HepG2 (cell line): ENCODE results near the gene EFNA3. TPM values are rescaled to one million over a fixed set of nuclear protein-coding genes. Genes with fewer than 3 reads are reported as not detected.

Source experiments
- ATAC-seq: fragments of 200-7000 bp; cut with Tn5 transposase; 3 replicates; pipeline ENCODE4 v1.9.1; 2020; ENCODE audit warnings: mild to moderate bottlenecking, moderate library complexity
- BruUV-seq: library from RNA; stranded (reverse); fragments of 400-500 nt; replicated peaks from 2 replicates; lab custom pipeline; 2021; lab: Mats Ljungman, UMichigan
- CTCF ChIA-PET: fragments of 300-600 bp; formaldehyde crosslinking; extraction: SDS; loops from one replicate; lab custom pipeline; 2021; ENCODE audit warnings: low total read pairs, inconsistent platforms, low intra/inter-chr PET ratio; lab: Yijun Ruan, JAX
- POLR2A ChIA-PET: fragments of 350-600 bp; sonication (Branson Sonifier 250); formaldehyde crosslinking; loops from one replicate; lab custom pipeline; 2020; ENCODE audit warnings: antibody characterized with exemption, inconsistent platforms; lab: Yijun Ruan, JAX
- DNase-seq: peaks from one replicate; pipeline ENCODE4 v3.0.0-alpha.2; 2015; ENCODE audit warnings: low spot score
- FAIRE-seq: peaks from 3 replicates; lab custom pipeline; 2011; peaks lifted over from hg19 to GRCh38; lab: Jason Lieb, UNC
- H2AFZ ChIP-seq: one replicate; pipeline ENCODE4 v1.6.1; 2011; ENCODE audit warnings: low read length, inconsistent platforms
- H3K27ac ChIP-seq: fragments of 300-600 bp; 3 replicates; pipeline ENCODE4 v1.8.0; 2011; ENCODE audit warnings: mixed run types, mild to moderate bottlenecking, mixed read lengths, low read length, inconsistent platforms; ENCODE audit not compliant: insufficient read depth; ENCODE audit errors: extremely low read length
- H3K27me3 ChIP-seq, 2 experiments: fragments of 200-600 bp in 1 of 2; 2 replicates in 1 of 2; 3 replicates in 1 of 2; pipeline versions ENCODE4 v1.6.0 to v1.8.0; 2011; ENCODE audit warnings: low read length in 2 of 2, mild to moderate bottlenecking in 2 of 2, moderate library complexity in 2 of 2, inconsistent platforms in 1 of 2; ENCODE audit not compliant: insufficient read depth in 2 of 2, control insufficient read depth in 1 of 2
- H3K36me3 ChIP-seq, 2 experiments: fragments of 200-600 bp in 1 of 2; replicated peaks in 1 of 2; 2 replicates in 1 of 2; 3 replicates in 1 of 2; pipeline versions ENCODE4 v1.5.1 to v1.8.0; 2011; ENCODE audit warnings: low read length in 2 of 2, inconsistent platforms in 1 of 2; ENCODE audit not compliant: insufficient read depth in 2 of 2, control insufficient read depth in 1 of 2
- H3K4me1 ChIP-seq: 2 replicates; pipeline ENCODE4 v1.5.1; 2012; ENCODE audit warnings: low read length, inconsistent platforms; ENCODE audit not compliant: insufficient read depth
- H3K4me2 ChIP-seq: 2 replicates; pipeline ENCODE4 v1.6.0; 2011; ENCODE audit warnings: low read depth, low read length, inconsistent platforms
- H3K4me3 ChIP-seq, 3 experiments: fragments of 200-600 bp in 1 of 3; sonication (generic), shearing (Covaris generic) in 1 of 3; replicated peaks in 1 of 3; 2 replicates each; pipeline ENCODE4 v1.5.1; 2011 to 2016; ENCODE audit warnings: low read length in 3 of 3, inconsistent platforms in 2 of 3, low read depth in 2 of 3, mild to moderate bottlenecking in 2 of 3, control low read depth in 1 of 3, mixed read lengths in 1 of 3; ENCODE audit not compliant: insufficient read depth in 1 of 3
- H3K79me2 ChIP-seq: one replicate; pipeline ENCODE4 v1.6.1; 2011; ENCODE audit warnings: low read length, inconsistent platforms; ENCODE audit not compliant: insufficient read depth
- H3K9ac ChIP-seq: 2 replicates; pipeline ENCODE4 v1.6.0; 2011; ENCODE audit warnings: mild to moderate bottlenecking, low read depth, low read length, inconsistent platforms; ENCODE audit not compliant: insufficient read depth
- H3K9me3 ChIP-seq: 2 replicates; pipeline ENCODE4 v1.5.1; 2012; ENCODE audit warnings: mild to moderate bottlenecking, low read length
- H4K20me1 ChIP-seq: 2 replicates; pipeline ENCODE4 v1.6.0; 2011; ENCODE audit warnings: inconsistent platforms, mild to moderate bottlenecking, low read length, moderate library complexity; ENCODE audit not compliant: insufficient read depth
- ASH2L ChIP-seq: fragments of 300-600, 200-600 bp; sonication (generic); IDR thresholded peaks from 2 replicates; pipeline ENCODE4 v1.7.0; 2017; ENCODE audit warnings: low read depth, mild to moderate bottlenecking, moderate library complexity, mixed read lengths, low read length; ENCODE audit not compliant: insufficient read length
- CENPX ChIP-seq: sonication (generic); formaldehyde crosslinking; IDR thresholded peaks from 2 replicates; pipeline ENCODE4 v1.9.0; 2021; ENCODE audit warnings: mild to moderate bottlenecking, missing genetic modification reagents, moderate library complexity
- KDM4B ChIP-seq: sonication (generic); formaldehyde crosslinking; IDR thresholded peaks from 2 replicates; pipeline ENCODE4 v1.4.0; 2020; ENCODE audit warnings: missing genetic modification reagents
- NAIF1 ChIP-seq: sonication (generic); formaldehyde crosslinking; IDR thresholded peaks from 2 replicates; pipeline ENCODE4 v1.5.0; 2020; ENCODE audit warnings: mild to moderate bottlenecking, missing genetic modification reagents, borderline replicate concordance
- NFYC ChIP-seq: IDR thresholded peaks from 2 replicates; pipeline ENCODE4 v1.6.1; 2016; ENCODE audit warnings: missing genetic modification reagents, missing compliant biosample characterization
- NR1H2 ChIP-seq: sonication (generic); formaldehyde crosslinking; IDR thresholded peaks from 2 replicates; pipeline ENCODE4 v1.8.1; 2022; ENCODE audit warnings: low read depth, missing genetic modification reagents, borderline replicate concordance
- RBM39 ChIP-seq: fragments of 200-400 bp; formaldehyde crosslinking; IDR thresholded peaks from one replicate; pipeline ENCODE4 v1.6.1; 2018; ENCODE audit warnings: antibody characterized with exemption, mild to moderate bottlenecking, low read depth, low read length; ENCODE audit not compliant: poor library complexity, severe bottlenecking
- SAFB2 ChIP-seq: sonication (generic); formaldehyde crosslinking; IDR thresholded peaks from 2 replicates; pipeline ENCODE4 v1.5.1; 2020; ENCODE audit warnings: missing genetic modification reagents, low read depth, mild to moderate bottlenecking, borderline replicate concordance
- ZBTB42 ChIP-seq: sonication (generic); formaldehyde crosslinking; IDR thresholded peaks from 2 replicates; pipeline ENCODE4 v1.5.0; 2020; ENCODE audit warnings: mild to moderate bottlenecking, missing genetic modification reagents
- ZBTB7B ChIP-seq: sonication (generic); formaldehyde crosslinking; IDR thresholded peaks from 2 replicates; pipeline ENCODE4 v1.4.0; 2020; ENCODE audit warnings: missing genetic modification reagents
- ZFAT ChIP-seq: sonication (generic); formaldehyde crosslinking; conservative IDR thresholded peaks from 2 replicates; pipeline ENCODE4 v1.8.1; 2023; ENCODE audit warnings: missing genetic modification reagents, inconsistent platforms
- ZFP36L1 ChIP-seq: sonication (generic); formaldehyde crosslinking; IDR thresholded peaks from 2 replicates; pipeline ENCODE4 v1.8.0; 2022; ENCODE audit warnings: mild to moderate bottlenecking, missing genetic modification reagents, moderate library complexity
- ZFX ChIP-seq: sonication (generic); formaldehyde crosslinking; IDR thresholded peaks from 2 replicates; pipeline ENCODE4 v1.4.0; 2020; ENCODE audit warnings: mild to moderate bottlenecking, low read depth, missing genetic modification reagents, moderate library complexity
- ZIK1 ChIP-seq: sonication (generic); formaldehyde crosslinking; IDR thresholded peaks from 2 replicates; pipeline ENCODE4 v1.5.0; 2020; ENCODE audit warnings: mild to moderate bottlenecking, low read depth, missing genetic modification reagents, borderline replicate concordance
- ZNF24 ChIP-seq: fragments of 450-650 bp; IDR thresholded peaks from 2 replicates; pipeline ENCODE4 v1.6.1; 2017; ENCODE audit warnings: antibody characterized with exemption, mild to moderate bottlenecking
- ZSCAN20 ChIP-seq: sonication (generic); formaldehyde crosslinking; IDR thresholded peaks from 2 replicates; pipeline ENCODE4 v1.4.0; 2020; ENCODE audit warnings: missing genetic modification reagents, mild to moderate bottlenecking, borderline replicate concordance
- WGBS: methylation state at CpG from one replicate; pipeline ENCODE4 v1.1.6; 2017; ENCODE audit warnings: low lambda C conversion rate; 5-methylcytosine and 5-hydroxymethylcytosine counted together
- in situ Hi-C: cut with HindIII; loops from 2 replicates; pipeline ENCODE4 v1.10.0; 2017; ENCODE audit warnings: low pct_unique_long_range_greater_than_20kb; ENCODE audit not compliant: extremely low pct_ligation_motif_present
- intact Hi-C: fragments of 100-400 bp; cut with micrococcal nuclease; formaldehyde crosslinking; loops from one replicate; pipeline ENCODE4 v1.10.0; 2022; ENCODE audit not compliant: unreplicated experiment
- polyA plus RNA-seq, 8 experiments: library from polyadenylated mRNA; depleted of rRNA in 3 of 8; stranded (reverse) in 7 of 8; unstranded in 1 of 8; fragments of >200 nt; fragmentation: Illumina TruSeq in 4 of 8; extraction: Trizol in 4 of 8; gene quantifications; 2 replicates each; pipeline versions ENCODE4 v1.2.1 to v1.2.3, GENCODE V29; 2011 to 2016; ENCODE audit warnings: low read depth in 4 of 8, missing spikeins in 1 of 8, mixed read lengths in 1 of 8; ENCODE audit not compliant: insufficient read depth in 1 of 8
- total RNA-seq, 5 experiments: library from RNA; depleted of rRNA; stranded (reverse); fragments of >200 nt; fragmentation: Illumina TruSeq; extraction: Trizol; gene quantifications; 2 replicates each; pipeline ENCODE4 v1.2.3, GENCODE V29; 2016; ENCODE audit warnings: low read depth in 1 of 5
- TF ChIP-seq, protein P1 (sequence below): sonication (generic); formaldehyde crosslinking; IDR thresholded peaks from 2 replicates; pipeline ENCODE4 v1.5.1; 2020; ENCODE audit warnings: mild to moderate bottlenecking, missing genetic modification reagents, borderline replicate concordance

EFNA3 gene
- total and polyA plus RNA-seq, 2 of the 13 experiments (the other 11 are each of a cell fraction or from before 2014, with no cell fraction given): 1.0 to 5.7 TPM

DNA sequence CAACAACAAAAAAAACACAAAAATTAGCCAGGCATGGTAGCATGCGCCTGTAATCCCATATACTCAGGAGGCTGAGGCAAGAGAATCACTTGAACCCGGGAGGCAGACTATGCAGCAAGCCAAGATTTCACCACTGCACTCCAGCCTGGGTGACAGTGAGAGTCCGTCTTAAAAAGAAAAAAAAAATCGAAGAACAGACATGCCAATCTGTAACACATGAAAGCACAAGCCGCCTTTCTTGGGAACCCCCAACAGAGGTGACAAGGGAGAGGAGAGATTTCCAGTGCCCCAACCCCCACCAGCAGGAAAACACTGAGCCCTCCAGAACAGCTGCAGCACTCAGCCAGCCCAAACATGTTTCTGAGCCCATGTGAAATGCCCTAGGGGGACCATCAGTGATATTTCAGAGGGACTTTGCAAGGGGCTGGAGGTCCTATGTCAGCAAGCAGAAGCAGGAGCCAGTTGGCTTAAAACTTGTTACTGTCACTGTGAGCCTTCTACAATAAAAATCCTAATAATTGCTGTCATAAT is 34.9 kb downstream of the EFNA3 start:
- CTCF ChIA-PET: interaction anchor here (2.7 kb wide), 1 partner anchor 54 kb away, joined by 14 read pairs; no protein-coding TSS in a partner anchor
- H4K20me1 ChIP-seq: no peaks in the 10 kb centered on the region
- peaks cover 23% of the 10 kb centered on the region for H3K4me1 ChIP-seq
- 40% methylated on average over 5 of the region's 5 CpGs for WGBS
- no peak overlapping the region for H3K27ac ChIP-seq
- H3K9me3 ChIP-seq: no peaks in the 10 kb centered on the region
- H3K36me3 ChIP-seq: no peaks in the 10 kb centered on the region
- H3K4me3 ChIP-seq: no peak overlapping the region
- no peak overlapping the region for H3K4me2 ChIP-seq
- TF ChIP-seq NAIF1 (CRISPR knock-in tag): no peak
- no peak for TF ChIP-seq NR1H2 (CRISPR knock-in tag)
- no peak for TF ChIP-seq RBM39
- no peak for TF ChIP-seq ZBTB7B (CRISPR knock-in tag)
- no peak for TF ChIP-seq ZFP36L1 (CRISPR knock-in tag)
- TF ChIP-seq ZFAT (CRISPR knock-in tag): no peak
- no peak for TF ChIP-seq ZSCAN20 (CRISPR knock-in tag)
- TF ChIP-seq ZNF24: no peak
- TF ChIP-seq CENPX: no peak
- TF ChIP-seq, protein P1, sequence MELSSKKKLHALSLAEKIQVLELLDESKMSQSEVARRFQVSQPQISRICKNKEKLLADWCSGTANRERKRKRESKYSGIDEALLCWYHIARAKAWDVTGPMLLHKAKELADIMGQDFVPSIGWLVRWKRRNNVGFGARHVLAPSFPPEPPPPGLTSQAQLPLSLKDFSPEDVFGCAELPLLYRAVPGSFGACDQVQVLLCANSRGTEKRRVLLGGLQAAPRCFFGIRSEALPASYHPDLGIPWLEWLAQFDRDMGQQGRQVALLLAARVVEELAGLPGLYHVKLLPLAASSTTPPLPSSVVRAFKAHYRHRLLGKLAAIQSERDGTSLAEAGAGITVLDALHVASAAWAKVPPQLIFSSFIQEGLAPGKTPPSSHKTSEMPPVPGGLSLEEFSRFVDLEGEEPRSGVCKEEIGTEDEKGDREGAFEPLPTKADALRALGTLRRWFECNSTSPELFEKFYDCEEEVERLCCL (CRISPR knock-in tag): no peak
- no peak for TF ChIP-seq NFYC
- TF ChIP-seq SAFB2 (CRISPR knock-in tag): no peak
- no peak for TF ChIP-seq ASH2L
- no peak for TF ChIP-seq ZBTB42
- no peak for TF ChIP-seq KDM4B
- TF ChIP-seq ZIK1 (CRISPR knock-in tag): no peak
- no peak for TF ChIP-seq ZFX (CRISPR knock-in tag)
- TF ChIP-seq, all 625 proteins: peak for 0
- Histone ChIP-seq H2AFZ (no peak overlapping the region), H3K79me2 (no peaks in the 10 kb centered on the region), H3K9ac (no peak overlapping the region), H3K27me3 (peaks cover 0 to 7% of the 10 kb centered on the region in 2 experiments; a peak in 1 of 5 replicates)
- DNase-seq (no peak), ATAC-seq (no peak), FAIRE-seq (no peak)
- intact Hi-C loops: loop anchor here (5.0 kb wide), 1 partner anchor 404 kb away; no protein-coding TSS in a partner anchor
- in situ Hi-C loops: no loop called here
- BruUV-seq: no TSS peak
- POLR2A ChIA-PET: interaction anchor here (3.4 kb wide), 1 partner anchor 12 kb away, joined by 18 read pairs; no protein-coding TSS in a partner anchor
